GM23248 (cell line): ENCODE results near the gene RNF152.

Experiments used
- EZH2 ChIP-seq: fragments of 200-600 bp; sonication (generic); IDR thresholded peaks from 2 replicates; pipeline ENCODE4 v1.6.1; 2018; ENCODE audit warnings: antibody characterized with exemption, mild to moderate bottlenecking; ENCODE audit not compliant: insufficient read depth, poor library complexity, severe bottlenecking
- EZH2phosphoT487 ChIP-seq: fragments of 200-600 bp; sonication (generic); IDR thresholded peaks from 2 replicates; pipeline ENCODE4 v1.6.1; 2018; ENCODE audit warnings: antibody characterized with exemption, moderate library complexity, mild to moderate bottlenecking, low read depth; ENCODE audit not compliant: insufficient read depth

DNA sequence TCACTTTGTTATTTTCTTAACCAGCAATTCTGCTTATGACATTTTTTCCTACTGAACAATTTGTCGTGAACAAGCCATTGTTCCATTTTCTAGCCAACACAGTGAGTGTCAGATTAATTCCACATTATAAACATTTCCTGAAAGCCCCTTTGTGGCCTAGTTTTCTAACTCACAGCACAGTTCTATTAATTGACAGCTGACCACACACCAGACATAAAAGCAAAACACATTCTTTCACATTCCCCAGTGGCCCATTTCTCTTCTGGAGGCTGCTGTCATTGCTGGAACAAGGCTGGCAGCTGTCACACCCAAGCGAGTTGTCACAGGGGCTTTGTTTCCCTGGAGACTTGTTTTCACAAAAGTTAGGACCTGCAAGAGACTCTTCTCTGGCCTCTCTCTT, 50.7 kb downstream of the RNF152 start:
- TF ChIP-seq EZH2 (no peak), EZH2phosphoT487 (no peak)
